Muscle of back (tissue), 13 donors: ENCODE results near the gene ELOF1. TPM values are rescaled to one million over a fixed set of nuclear protein-coding genes. Genes with fewer than 3 reads are reported as not detected.
"Not testable (repeated sequence)": the region's sequence is repeated elsewhere in the genome, so short reads cannot be mapped to it uniquely, and the experiment has no call there.

Source experiments
- DNase-seq, 3 donors: peaks; one replicate each; pipeline versions ENCODE4 v3.0.0 to v3.0.0-alpha.2; 2013
- long read RNA-seq, 9 donors: transcript quantifications; one replicate each; lab custom pipeline, GENCODE V29; 2026
- polyA plus RNA-seq, 10 donors: library from polyadenylated mRNA; unstranded; fragments of 120-200 nt; gene quantifications; one replicate each; pipeline ENCODE4 v1.2.1, GENCODE V29; 2013; ENCODE audit not compliant: insufficient read length in 10 of 10

ELOF1 gene
- 10 to 100 TPM; 26.8 to 42.6 (median 31.7) TPM for polyA plus RNA-seq
- long read RNA-seq, donor 1, transcript ELOF1-201 (4 exons, 1,019 nt), result major isoform, 13 of 13 reads
- long read RNA-seq, donor 1, partial matches to known transcripts, result 0 of 13 reads
- long read RNA-seq, donor 1, other reads (novel, unspliced or antisense), result 0 of 13 reads
- long read RNA-seq, donor 2, transcript ELOF1-201 (4 exons, 1,019 nt), result major isoform, 9 of 9 reads
- long read RNA-seq, donor 2, partial matches to known transcripts, result 0 of 9 reads
- long read RNA-seq, donor 2, other reads (novel, unspliced or antisense), result 0 of 9 reads
- long read RNA-seq, donor 3, result 0 reads
- long read RNA-seq, donor 4, transcript ELOF1-201 (4 exons, 1,019 nt), result major isoform, 15 of 15 reads
- long read RNA-seq, donor 4, partial matches to known transcripts, result 0 of 15 reads
- long read RNA-seq, donor 4, other reads (novel, unspliced or antisense), result 0 of 15 reads
- long read RNA-seq, donor 5, transcript ELOF1-201 (4 exons, 1,019 nt), result major isoform, 13 of 22 reads
- long read RNA-seq, donor 5, partial matches to known transcripts, result 9 of 22 reads
- long read RNA-seq, donor 5, other reads (novel, unspliced or antisense), result 0 of 22 reads
- long read RNA-seq, donor 6, transcript ELOF1-201 (4 exons, 1,019 nt), result major isoform, 15 of 22 reads
- long read RNA-seq, donor 6, partial matches to known transcripts, result 7 of 22 reads
- long read RNA-seq, donor 6, other reads (novel, unspliced or antisense), result 0 of 22 reads
- long read RNA-seq, donor 7, transcript ELOF1-201 (4 exons, 1,019 nt), result major isoform, 10 of 10 reads
- long read RNA-seq, donor 7, partial matches to known transcripts, result 0 of 10 reads
- long read RNA-seq, donor 7, other reads (novel, unspliced or antisense), result 0 of 10 reads
- long read RNA-seq, donor 8, transcript ELOF1-201 (4 exons, 1,019 nt), result major isoform, 9 of 9 reads
- long read RNA-seq, donor 8, partial matches to known transcripts, result 0 of 9 reads
- long read RNA-seq, donor 8, other reads (novel, unspliced or antisense), result 0 of 9 reads
- long read RNA-seq, donor 9, transcript ELOF1-201 (4 exons, 1,019 nt), result major isoform, 5 of 5 reads
- long read RNA-seq, donor 9, partial matches to known transcripts, result 0 of 5 reads
- long read RNA-seq, donor 9, other reads (novel, unspliced or antisense), result 0 of 5 reads

- DNase-seq, result peak; percentile 98 to 99 (median 99)
Observed at GRCh38 chr19:11558881-11559828, at the start of gene ELOF1. ELOF1 (minus strand) TSS chr19:11559230; CDS start chr19:11554347, 4,883 bp downstream.

GRCh38 chr19:11606484-11606883, 47.5 kb upstream of the ELOF1 start:
- no peak for DNase-seq

- not testable (repeated sequence) for DNase-seq
Observed at GRCh38 chr19:11599704-11600103, 40.7 kb upstream of the ELOF1 start.

- DNase-seq, result no peak
Observed at GRCh38 chr19:11598746-11599145, 39.7 kb upstream of the ELOF1 start.

- DNase-seq, result no peak
Observed at GRCh38 chr19:11598103-11598483, 39.1 kb upstream of the ELOF1 start.

- peak; percentile 98 to 99 (median 99) for DNase-seq
Observed at GRCh38 chr19:11597202-11598102, 38.4 kb upstream of the ELOF1 start, which contains the start of gene ZNF627. ZNF627 (plus strand) TSS chr19:11597483; CDS start chr19:11597628, 145 bp downstream.

GRCh38 chr19:11596156-11596555, 37.1 kb upstream of the ELOF1 start:
- DNase-seq, result no peak

GRCh38 chr19:11594084-11594483, 35.1 kb upstream of the ELOF1 start:
- no peak for DNase-seq

- no peak for DNase-seq
Observed at GRCh38 chr19:11587975-11588631, 29.1 kb upstream of the ELOF1 start.

GRCh38 chr19:11587302-11587974, 28.4 kb upstream of the ELOF1 start:
- DNase-seq, result peak; percentile 54 to 85 (median 75)

GRCh38 chr19:11586331-11586730, 27.3 kb upstream of the ELOF1 start:
- DNase-seq, result no peak

GRCh38 chr19:11581740-11582139, 22.7 kb upstream of the ELOF1 start:
- no peak for DNase-seq

- no peak for DNase-seq
Observed at GRCh38 chr19:11580116-11580515, 21.1 kb upstream of the ELOF1 start.

GRCh38 chr19:11578258-11579142, 19.5 kb upstream of the ELOF1 start:
- DNase-seq, result peak in 1 of 3 donors; percentile 36

- DNase-seq, result no peak
Observed at GRCh38 chr19:11577451-11578257, 18.6 kb upstream of the ELOF1 start, which contains the start of gene ACP5. ACP5 (minus strand) TSS chr19:11577645; CDS start chr19:11577317, 328 bp downstream.

- no peak for DNase-seq
Observed at GRCh38 chr19:11576227-11576626, 17.2 kb upstream of the ELOF1 start.
